Fibroblast of villous mesenchyme (primary cell): ENCODE results near the gene CCDC192. TPM values are rescaled to one million over a fixed set of nuclear protein-coding genes. Genes with fewer than 3 reads are reported as not detected.

Experiments
- DNase-seq: peaks from one replicate; pipeline ENCODE4 v3.0.0-alpha.2; 2010; ENCODE audit warnings: low read depth
- H3K4me3 ChIP-seq: 2 replicates; pipeline ENCODE4 v1.5.1; 2011; ENCODE audit warnings: low read depth, mild to moderate bottlenecking, low read length
- total RNA-seq: library from RNA; depleted of rRNA; stranded (reverse); fragments of >200 nt; gene quantifications from 2 replicates; pipeline ENCODE4 v1.2.3, GENCODE V29; 2012
- TF ChIP-seq, protein P1 (sequence below): IDR thresholded peaks from 2 replicates; pipeline ENCODE4 v1.5.1; 2012; ENCODE audit warnings: low read depth, mild to moderate bottlenecking, low read length; ENCODE audit not compliant: insufficient read depth

CCDC192 gene
- total RNA-seq, 1 donor = not detected

DNA sequence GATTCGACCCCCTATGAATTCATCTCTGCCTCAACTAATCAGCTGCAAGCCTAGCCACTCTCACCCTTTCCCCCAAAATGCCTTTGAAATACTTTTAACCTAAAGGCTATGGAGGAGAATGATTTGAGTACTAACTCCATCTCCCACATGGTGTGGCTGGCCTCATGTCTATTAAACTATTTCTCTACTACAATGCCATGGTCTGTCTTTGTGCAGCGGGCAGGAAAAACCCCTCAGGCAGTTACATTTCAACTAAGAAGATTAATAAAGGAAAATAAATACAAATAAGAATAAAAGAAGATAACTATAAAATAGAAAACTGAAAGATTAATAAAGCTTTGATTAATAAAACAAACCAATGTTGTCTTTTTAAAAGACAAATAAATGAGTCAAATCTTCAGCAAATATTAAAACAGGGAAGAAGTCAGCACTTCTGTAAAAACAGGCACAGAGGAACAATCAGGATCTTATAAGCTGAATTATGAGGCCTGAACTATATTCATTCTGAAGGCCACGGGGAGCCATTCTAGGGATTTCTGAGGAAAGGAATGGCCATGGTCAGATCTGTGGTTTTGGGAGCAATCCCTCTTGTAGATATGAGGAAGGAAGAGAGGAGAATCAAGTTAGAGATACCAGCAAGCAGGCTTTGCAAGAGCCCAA lies 264.3 kb downstream of the CCDC192 start:
- DNase-seq = no peak

DNA sequence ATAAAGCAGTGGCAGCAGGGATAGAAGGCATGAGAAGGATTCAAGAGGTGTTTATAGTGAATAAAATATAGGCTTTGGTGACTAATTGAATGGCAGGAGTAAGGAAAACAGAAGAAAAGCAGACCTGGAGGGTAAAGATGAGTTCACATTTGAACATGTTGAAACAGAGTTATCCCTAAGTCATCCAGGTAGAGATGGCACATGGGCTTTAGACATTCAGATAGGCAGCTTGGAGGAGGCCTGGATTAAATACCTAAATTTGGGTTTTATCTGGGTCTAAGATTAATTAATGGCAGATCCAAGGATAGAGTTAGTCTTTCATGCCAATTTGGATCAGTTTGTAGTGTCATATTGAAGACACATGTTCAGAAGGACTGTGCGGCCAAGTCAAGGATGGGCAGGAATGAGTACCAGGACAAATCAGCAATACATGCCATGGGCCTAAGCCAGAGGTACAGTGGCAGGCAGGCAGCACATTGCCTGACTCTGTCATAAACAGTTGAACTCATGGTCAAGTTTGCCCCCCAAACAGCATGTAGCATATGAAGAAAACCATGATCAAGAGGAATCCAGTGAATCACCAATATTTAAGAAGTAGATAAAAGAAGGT lies 264.9 kb downstream of the CCDC192 start:
- no peak overlapping the region for H3K4me3 ChIP-seq
- TF ChIP-seq, protein P1, sequence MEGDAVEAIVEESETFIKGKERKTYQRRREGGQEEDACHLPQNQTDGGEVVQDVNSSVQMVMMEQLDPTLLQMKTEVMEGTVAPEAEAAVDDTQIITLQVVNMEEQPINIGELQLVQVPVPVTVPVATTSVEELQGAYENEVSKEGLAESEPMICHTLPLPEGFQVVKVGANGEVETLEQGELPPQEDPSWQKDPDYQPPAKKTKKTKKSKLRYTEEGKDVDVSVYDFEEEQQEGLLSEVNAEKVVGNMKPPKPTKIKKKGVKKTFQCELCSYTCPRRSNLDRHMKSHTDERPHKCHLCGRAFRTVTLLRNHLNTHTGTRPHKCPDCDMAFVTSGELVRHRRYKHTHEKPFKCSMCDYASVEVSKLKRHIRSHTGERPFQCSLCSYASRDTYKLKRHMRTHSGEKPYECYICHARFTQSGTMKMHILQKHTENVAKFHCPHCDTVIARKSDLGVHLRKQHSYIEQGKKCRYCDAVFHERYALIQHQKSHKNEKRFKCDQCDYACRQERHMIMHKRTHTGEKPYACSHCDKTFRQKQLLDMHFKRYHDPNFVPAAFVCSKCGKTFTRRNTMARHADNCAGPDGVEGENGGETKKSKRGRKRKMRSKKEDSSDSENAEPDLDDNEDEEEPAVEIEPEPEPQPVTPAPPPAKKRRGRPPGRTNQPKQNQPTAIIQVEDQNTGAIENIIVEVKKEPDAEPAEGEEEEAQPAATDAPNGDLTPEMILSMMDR = no peak
- DNase-seq = no peak

More for the DNA sequence above, 264.3 kb downstream of the CCDC192 start:
- TF ChIP-seq, protein P1 = no peak
- H3K4me3 ChIP-seq = no peak overlapping the region

DNA sequence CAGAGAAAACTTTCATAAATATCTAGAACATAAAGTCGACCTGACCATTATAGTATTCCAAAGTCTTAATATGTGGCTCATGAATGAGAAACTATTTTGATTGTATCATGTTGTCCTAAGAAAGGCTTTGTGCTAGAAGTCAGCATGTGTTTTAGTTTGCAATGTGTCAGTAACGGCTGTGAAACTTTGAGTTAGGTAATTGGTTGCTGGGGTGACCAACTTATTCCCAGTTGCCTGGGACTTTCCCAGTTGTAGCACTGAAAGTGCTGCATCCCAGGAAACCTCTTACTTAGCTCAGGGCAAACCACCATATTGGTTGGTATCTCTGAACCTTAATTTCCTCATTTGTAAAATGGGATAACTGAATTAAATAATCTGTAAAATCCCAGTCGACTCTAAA lies 265.8 kb downstream of the CCDC192 start:
- TF ChIP-seq, protein P1 = no peak
- H3K4me3 ChIP-seq = no peak overlapping the region
- peak; percentile 16 for DNase-seq

DNA sequence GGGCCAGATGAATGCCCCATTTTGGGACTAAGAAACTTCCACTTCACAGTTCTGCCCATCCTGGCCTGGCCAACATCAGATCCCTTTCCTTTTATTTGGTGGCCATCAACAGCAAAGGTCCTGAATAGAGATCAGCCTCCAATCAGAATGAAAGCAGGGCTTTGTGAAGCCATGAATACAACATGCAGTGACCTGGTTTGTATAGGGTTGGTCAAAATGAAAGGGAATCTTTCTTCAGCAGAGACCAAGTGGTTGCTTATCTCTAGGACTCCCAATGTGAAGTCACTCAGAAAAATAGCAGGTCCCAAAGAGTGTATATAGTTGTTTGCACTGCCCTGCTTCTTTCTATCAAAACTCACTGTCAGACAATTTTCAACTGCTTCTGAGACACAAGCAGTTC lies 266.5 kb downstream of the CCDC192 start:
- H3K4me3 ChIP-seq = no peak overlapping the region

DNA sequence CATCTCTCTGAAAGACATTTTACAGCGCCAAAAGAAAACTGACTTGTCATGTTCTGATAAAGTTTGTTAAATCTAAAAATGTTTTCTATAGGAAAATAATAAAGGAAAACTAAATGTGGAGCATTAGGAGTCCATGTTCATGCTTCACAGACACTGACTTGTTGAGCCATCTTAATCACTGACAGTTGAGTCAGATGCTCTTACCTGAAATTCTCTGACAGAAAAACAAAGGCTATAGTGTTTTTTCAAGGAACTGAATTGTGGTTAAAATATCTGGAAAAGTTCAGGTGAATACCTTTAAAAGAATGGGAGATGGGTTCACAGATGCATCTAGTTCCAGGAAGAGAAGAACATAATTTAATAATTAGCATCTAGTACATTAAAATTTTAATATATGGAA lies 266.9 kb downstream of the CCDC192 start:
- no peak for DNase-seq
- TF ChIP-seq, protein P1 = no peak

More for the DNA sequence above, 266.5 kb downstream of the CCDC192 start:
- TF ChIP-seq, protein P1 = no peak
- no peak for DNase-seq

DNA sequence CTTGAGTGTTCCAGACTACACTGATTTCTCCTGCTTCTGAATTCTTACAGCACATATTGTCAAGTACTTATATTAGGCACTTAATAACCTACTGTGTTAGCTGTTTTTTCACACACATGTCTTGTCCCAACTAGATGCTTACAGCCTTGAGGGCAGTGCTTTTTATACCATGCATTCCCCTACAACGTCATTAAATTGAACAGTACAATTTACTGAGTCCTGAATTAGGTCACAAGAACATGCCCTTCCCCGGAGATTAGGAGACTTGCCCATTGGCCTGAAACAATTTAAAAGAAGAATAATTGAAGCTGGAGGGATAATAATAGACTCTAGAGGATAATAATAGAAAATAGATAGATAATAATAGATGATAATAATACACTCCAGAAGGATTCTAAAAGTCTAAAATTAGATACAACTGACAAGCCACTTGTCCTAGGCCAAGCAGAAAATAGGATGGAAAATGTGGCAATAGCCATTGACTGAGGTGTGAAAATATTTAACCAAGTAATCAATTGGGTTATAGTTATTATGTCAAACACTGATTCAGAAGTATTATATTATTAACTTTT lies 267.7 kb downstream of the CCDC192 start:
- no peak for DNase-seq
- TF ChIP-seq, protein P1 = no peak
- H3K4me3 ChIP-seq = no peak overlapping the region

More for the DNA sequence above, 266.9 kb downstream of the CCDC192 start:
- H3K4me3 ChIP-seq = no peak overlapping the region
